Stimulated activated CD8-positive, alpha-beta memory T cell treated with anti-CD3 and anti-CD28 coated beads, Interleukin-4, amount 100 ng/mL, for 4 hours (primary cell): ENCODE results near the gene PLAC9.
"Not testable (repeated sequence)": the region's sequence is repeated elsewhere in the genome, so short reads cannot be mapped to it uniquely, and the experiment has no call there.

Source experiments
- DNase-seq, 2 donors: peaks; one replicate each; pipeline ENCODE4 v3.0.0-alpha.2; 2020; ENCODE audit warnings: low read depth in 2 of 2, low spot score in 1 of 2

PLAC9 gene

GRCh38 chr10:80132299-80133139 is at the start of gene PLAC9:
Gene PLAC9, plus strand, starts transcription at chr10:80132730. Its CDS starts 33 bp downstream, at chr10:80132763.
- DNase-seq = no peak

DNA sequence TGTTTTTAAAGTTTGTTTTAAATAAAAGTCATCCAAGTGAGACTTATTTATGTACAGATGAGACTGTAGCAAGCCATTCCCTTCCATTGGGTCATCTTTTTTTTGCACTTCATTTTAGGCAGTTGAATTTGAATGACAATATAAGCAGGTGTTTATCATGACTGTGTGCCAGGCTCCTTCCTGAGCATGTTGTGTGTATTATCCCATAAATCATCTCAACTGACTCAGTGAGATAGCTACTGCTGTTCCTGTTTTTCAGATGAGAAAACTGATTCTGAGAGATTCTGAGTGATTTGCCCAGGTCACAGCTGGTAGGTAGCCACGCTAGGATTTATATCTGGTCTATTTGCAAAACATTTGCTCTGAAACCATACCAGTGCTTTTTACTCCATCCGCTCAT is 42.4 kb upstream of the PLAC9 start:
- DNase-seq = no peak

- DNase-seq = no peak
Measured at GRCh38 chr10:80094231-80094630, 38.3 kb upstream of the PLAC9 start.

GRCh38 chr10:80098272-80098671 is 34.3 kb upstream of the PLAC9 start:
- not testable (repeated sequence) for DNase-seq

GRCh38 chr10:80099295-80099694 is 33.2 kb upstream of the PLAC9 start:
- DNase-seq = not testable (repeated sequence)

DNA sequence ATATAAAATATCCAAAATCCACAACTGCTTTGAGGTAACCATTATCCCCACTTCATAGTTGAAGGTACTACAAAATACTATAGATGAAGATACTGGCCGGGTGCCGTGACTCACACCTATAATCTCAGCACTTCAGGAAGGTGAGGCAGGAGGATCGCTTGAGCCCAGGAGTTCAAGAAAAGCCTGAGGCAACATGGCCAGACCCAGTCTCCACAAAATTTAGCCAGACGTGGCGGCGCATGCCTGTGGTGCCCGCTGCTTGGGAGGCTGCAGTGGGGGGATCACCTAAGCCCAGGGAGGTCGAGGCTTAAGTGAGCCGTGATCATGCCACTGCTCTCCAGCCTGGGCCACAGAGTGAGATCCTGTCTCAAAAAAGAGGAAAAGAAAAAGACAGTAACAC is 32.4 kb upstream of the PLAC9 start:
- no peak for DNase-seq

DNA sequence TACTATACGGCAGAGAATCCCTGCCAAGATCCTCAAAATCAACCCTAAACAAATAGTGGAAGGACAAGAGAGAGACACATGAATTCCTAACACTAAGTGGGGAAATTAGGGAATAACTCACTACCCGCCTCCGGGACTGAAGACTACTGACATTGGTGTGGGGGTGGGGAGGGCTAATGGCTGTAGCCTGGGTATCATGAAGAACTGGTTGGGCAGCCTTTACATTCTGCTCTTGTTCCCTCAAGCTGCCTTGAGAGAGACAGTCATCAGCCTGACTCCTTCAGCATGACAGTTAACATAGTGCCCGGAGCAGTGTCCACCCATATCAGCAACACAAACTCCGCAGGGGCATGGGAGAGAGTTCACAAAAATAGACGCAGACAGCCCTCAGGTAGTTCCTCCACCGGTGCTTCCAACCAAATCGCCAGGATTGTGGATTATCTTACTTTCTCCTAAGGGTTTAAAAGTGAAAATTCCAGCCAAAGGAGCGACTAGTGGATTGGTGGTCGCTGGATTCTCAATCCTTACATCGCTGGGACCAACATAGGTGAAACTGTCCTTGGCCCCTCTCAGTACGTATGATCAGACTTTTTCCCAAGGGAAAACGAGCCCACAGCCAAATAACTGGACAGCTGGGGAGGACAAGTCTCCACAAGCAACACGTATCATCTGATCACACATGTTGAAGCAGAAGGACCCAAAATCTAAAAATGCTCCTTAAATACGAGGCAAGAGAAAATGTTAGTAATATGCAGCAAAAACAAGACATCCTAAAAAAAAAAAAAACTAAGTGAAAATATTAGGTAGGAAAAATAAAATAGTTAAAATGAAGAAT is 31.5 kb upstream of the PLAC9 start:
- DNase-seq = no peak

DNA sequence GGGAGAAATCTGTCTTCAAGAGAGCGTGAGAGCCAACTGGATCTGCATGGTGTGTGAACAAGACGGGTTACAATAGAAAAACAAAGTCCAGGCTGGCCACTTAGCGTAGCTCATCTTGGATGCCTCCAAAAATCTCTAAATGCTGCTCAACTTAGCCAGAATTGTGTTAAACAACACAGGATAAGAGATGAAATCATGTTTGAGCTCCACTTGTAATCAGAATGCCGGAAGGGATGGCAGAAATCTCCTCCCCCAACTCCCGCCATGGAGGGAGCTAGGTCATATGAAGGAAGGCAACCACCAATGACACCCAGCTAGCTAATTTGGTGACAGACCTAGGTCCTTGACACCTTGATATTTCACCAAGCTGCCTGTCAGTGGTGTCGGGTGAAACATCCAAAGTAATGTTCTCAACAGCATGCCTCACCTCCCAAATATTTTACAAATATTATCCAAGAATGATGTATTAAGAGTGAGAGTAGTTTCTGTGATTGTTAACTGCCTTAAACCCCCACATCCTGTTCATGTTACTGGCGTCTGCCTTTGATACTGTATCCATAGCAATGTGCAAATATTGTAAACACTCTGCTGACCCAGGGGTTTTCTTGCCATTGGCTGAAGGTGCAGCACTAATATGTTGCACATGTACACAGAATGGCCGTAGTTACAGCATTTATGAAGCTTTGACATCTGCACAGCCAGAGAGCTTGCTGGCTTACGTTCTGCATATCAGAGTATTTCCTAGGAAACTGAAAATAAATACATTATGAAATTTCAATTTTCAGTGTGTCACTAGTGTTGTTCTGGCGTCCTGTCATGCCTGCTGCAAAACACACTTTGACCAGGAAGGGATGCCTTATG is 28.2 kb upstream of the PLAC9 start:
- DNase-seq = no peak

DNA sequence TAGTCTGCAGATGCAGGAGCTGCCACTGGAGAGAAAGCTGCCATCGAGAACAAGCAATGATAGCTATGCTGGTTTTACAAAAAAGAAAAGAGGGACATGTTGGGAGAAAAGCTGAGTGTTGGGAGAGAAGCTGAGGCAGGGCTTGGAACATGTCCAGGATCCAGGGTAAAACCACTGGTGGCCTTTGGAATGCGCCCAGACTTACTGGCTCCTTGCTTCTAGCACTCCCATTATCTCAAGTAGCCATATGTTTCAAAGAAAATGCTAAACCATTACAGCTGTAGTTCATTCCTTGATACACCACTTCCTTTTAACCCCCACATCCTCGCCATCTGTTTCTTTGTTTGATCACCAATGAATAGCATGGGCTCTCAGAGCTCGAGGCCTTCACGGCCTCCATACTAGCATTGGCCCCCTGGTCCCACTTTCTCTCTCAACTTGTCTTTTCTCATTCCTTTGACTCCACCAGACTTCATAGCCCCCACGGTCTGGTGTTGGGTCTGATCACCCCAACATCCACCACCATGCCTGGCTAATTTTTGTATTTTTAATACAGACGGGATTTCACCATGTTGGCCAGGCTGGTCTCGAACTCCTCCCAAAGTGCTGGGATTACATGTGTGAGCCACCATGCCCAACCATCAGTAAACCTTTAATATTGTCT is 23.8 kb upstream of the PLAC9 start:
- DNase-seq = no peak

GRCh38 chr10:80110986-80111385 is 21.5 kb upstream of the PLAC9 start:
- DNase-seq = no peak

- DNase-seq = no peak
Measured at GRCh38 chr10:80118669-80119068, 13.9 kb upstream of the PLAC9 start.

DNA sequence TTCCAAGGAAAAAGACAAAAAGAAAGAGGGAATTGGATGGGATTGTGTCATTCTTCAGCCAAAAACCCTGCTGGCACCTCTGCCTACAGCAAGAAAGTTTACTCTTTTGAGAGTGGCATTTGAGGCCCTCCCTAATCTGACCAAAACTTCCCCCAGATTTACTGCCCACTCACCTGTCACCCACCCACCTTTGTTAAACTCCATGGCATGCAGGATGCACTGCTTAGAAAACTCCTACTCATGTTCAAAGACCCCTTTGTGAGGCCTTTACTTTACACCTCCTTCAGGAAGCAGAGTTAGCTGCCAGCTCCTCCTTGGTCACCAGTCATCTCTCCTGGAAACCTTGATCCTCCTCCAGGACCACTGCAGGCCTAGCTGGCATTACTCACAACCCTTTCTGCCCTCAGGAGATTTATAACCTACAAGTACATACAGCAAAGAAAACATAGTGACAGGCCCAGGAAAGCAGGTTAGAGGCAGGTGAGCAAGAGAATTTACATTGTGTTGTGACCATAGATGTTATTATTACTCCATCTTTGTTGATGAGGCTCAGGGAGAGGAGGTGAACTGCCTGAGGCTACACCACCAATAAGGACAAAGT is 10.3 kb upstream of the PLAC9 start:
- no peak for DNase-seq

- DNase-seq = no peak
Measured at GRCh38 chr10:80122746-80123145, 9.8 kb upstream of the PLAC9 start.

GRCh38 chr10:80126876-80127275 is 5.7 kb upstream of the PLAC9 start:
- no peak for DNase-seq

- DNase-seq = no peak
Measured at GRCh38 chr10:80131499-80131901, 1.0 kb upstream of the PLAC9 start.

- no peak for DNase-seq
Measured at GRCh38 chr10:80133206-80133605, 676 bp downstream of the PLAC9 start.

DNA sequence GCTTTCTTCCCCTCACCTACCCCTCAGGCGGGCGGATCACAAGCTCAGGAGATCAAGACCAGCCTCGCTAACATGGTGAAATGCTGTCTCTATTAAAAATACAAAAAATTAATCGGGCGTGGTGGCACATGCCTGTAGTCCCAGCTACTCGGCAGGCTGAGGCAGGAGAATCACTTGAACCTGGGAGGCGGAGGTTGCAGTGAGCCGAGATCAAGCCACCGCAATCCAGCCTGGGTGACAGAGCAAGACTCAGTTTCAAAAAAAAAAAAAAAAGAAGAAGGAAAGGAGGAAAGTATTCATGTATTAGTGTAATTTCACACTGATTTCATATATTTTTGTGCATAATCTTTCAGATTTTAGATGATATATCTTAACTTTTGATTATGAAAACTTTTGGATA is 1.2 kb downstream of the PLAC9 start:
- DNase-seq = not testable (repeated sequence)

DNA sequence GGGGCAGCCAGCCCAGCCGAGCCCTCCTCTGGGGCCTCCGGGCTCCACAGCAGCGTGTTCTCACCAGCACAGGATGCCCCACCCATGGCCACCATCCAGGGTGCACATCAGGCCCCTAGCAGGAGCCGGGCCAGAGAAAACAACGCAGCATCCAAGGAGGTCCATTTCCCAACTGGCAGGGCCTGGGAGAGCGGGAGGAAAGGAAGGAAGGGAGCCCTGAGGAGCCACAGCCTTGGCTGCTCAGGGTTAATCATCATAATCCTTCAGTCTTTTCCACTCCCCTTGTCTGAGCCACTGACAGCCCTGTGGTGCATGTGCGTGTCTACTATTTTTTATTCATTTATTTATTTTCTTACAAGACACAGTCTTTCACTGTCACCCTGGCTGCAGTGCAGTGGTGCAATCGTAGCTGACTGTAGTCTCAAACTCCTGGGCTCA is 3.6 kb downstream of the PLAC9 start:
- DNase-seq = no peak

- DNase-seq = no peak
Measured at GRCh38 chr10:80137031-80137862, 4.7 kb downstream of the PLAC9 start.
